Measurements from ENCODE around the gene RANGAP1. TPM values are rescaled to one million over a fixed set of nuclear protein-coding genes. Genes with fewer than 3 reads are reported as not detected.

The RANGAP1 gene
- total RNA-seq, 2 experiments from 2014 or later = 108 to 119 TPM

DNA sequence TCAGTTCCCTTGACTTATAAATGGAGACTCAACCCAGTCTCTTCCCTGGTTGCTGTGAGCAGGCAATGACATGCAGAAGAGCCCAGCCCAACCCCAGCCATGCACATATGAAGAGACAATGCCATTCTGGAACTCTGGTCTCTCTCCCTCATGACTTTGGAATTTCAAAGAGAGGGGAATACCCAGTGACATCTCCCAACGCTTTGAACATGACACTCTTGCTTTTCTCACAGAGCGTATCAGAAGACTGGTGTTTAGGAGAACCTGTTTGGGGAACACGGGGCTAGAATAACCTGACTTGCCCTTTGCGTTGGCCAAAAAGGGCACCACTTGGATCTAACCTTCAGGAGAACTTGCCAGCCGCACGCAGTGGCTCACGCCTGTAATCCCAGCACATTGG lies 12.9 kb downstream of the RANGAP1 start:
- H3K9me3 ChIP-seq (ENCODE audit: low read length) = no peaks in the 10 kb centered on the region
- H2AFZ ChIP-seq (ENCODE audit: low read length) = no peak overlapping the region
- no peaks in the 10 kb centered on the region; the same call in 1 of the 2 replicates for H3K79me2 ChIP-seq (ENCODE audit: insufficient read depth, low read depth, low read length)
- intact Hi-C loops (cut with micrococcal nuclease; ENCODE audit: unreplicated experiment) = no loop called here
- H3K4me1 ChIP-seq (ENCODE audit: insufficient read depth, low read length, poor library complexity, severe bottlenecking) = no peaks in the 10 kb centered on the region
- H3K9me2 ChIP-seq (ENCODE audit: insufficient read depth, low read length) = no peaks in the 10 kb centered on the region
- H4K20me1 ChIP-seq (ENCODE audit: insufficient read depth, low read length) = no peaks in the 10 kb centered on the region
- H3K4me2 ChIP-seq (ENCODE audit: low read length) = no peak overlapping the region
- no peak overlapping the region for H3K27ac ChIP-seq (ENCODE audit: low read depth, low read length, poor library complexity, severe bottlenecking)
- H3K4me3 ChIP-seq (ENCODE audit: low read depth, low read length, poor library complexity, severe bottlenecking) = no peak overlapping the region
- DNase-seq (ENCODE audit: low spot score) = no peak
- no TSS peak for BruUV-seq (replicated peaks)
- POLR2A ChIA-PET = no interaction called here
- CTCF ChIA-PET (ENCODE audit: unreplicated experiment) = no interaction called here
- peaks cover 96% of the 10 kb centered on the region for H3K36me3 ChIP-seq (ENCODE audit: insufficient read depth, low read length)
- TF ChIP-seq EZH2phosphoT487 (IDR thresholded peaks at IDR 0.05; ENCODE audit: borderline replicate concordance, low read depth, low read length) = no peak

DNA sequence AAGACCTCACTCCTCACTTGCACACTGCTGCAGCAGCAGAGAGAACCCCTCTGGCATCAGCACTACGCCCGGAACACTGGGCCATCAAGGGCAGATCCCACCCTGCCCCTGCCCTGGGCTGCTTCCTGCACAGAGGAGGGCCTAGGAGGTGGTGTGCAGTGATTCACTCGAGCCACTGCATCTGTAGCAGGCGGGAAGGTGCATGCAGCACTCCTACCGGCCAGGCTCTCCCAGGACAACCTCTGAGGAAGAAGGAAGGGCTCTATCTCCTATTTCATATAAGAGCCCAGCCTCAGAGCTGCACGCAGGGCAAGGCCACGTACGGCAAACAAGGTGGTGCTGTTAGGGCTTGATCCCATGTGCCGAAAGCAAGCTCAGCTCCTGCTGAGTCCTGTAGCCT lies 14.2 kb downstream of the RANGAP1 start:
- H3K9me3 ChIP-seq (ENCODE audit: low read length) = no peaks in the 10 kb centered on the region
- intact Hi-C loops (cut with micrococcal nuclease; ENCODE audit: unreplicated experiment) = no loop called here
- no peak overlapping the region for H3K27ac ChIP-seq (ENCODE audit: low read depth, low read length, poor library complexity, severe bottlenecking)
- ChIA-PET POLR2A (no interaction called here), CTCF (ENCODE audit: unreplicated experiment) (no interaction called here)
- no peaks in the 10 kb centered on the region; the same call in 1 of the 2 replicates for H3K79me2 ChIP-seq (ENCODE audit: insufficient read depth, low read depth, low read length)
- DNase-seq (ENCODE audit: low spot score) = no peak
- peaks cover 96% of the 10 kb centered on the region for H3K36me3 ChIP-seq (ENCODE audit: insufficient read depth, low read length)
- no peak for TF ChIP-seq CTCF (conservative IDR thresholded peaks at IDR 0.05; ENCODE audit: low read length)
- no peak for TF ChIP-seq EZH2phosphoT487 (IDR thresholded peaks at IDR 0.05; ENCODE audit: borderline replicate concordance, low read depth, low read length)
- H3K4me3 ChIP-seq (ENCODE audit: low read depth, low read length, poor library complexity, severe bottlenecking) = no peak overlapping the region
- no peaks in the 10 kb centered on the region for H4K20me1 ChIP-seq (ENCODE audit: insufficient read depth, low read length)
- no peaks in the 10 kb centered on the region for H3K4me1 ChIP-seq (ENCODE audit: insufficient read depth, low read length, poor library complexity, severe bottlenecking)
- no peak overlapping the region for H2AFZ ChIP-seq (ENCODE audit: low read length)
- no TSS peak for BruUV-seq (replicated peaks)
- no peaks in the 10 kb centered on the region for H3K9me2 ChIP-seq (ENCODE audit: insufficient read depth, low read length)
- no peak overlapping the region for H3K4me2 ChIP-seq (ENCODE audit: low read length)

DNA sequence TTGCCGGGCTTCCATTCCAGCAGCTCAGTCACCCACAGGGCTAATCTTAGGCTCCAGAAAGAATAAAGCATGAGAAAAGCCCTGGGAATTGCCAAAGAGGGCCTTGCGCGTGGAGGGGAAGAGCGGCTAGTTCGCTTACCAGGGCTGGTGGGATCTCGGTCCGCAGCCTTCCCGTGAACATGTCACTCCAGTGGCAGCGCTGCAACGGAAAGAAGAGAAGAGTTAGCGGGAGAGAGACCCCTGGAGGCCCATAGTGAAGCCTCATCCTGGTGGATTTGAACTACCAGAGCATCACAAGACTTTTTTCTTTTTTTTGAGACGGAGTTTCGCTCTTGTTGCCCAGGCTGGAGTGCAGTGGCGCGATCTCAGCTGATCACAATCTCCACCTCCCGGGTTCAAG lies 18.0 kb downstream of the RANGAP1 start:
- no peaks in the 10 kb centered on the region for H3K9me3 ChIP-seq (ENCODE audit: low read length)
- no peaks in the 10 kb centered on the region for H3K9me2 ChIP-seq (ENCODE audit: insufficient read depth, low read length)
- H2AFZ ChIP-seq (ENCODE audit: low read length) = no peak overlapping the region
- H3K79me2 ChIP-seq (ENCODE audit: insufficient read depth, low read depth, low read length) = no peaks in the 10 kb centered on the region
- POLR2A ChIA-PET = no interaction called here
- no peaks in the 10 kb centered on the region for H4K20me1 ChIP-seq (ENCODE audit: insufficient read depth, low read length)
- TF ChIP-seq CTCF (conservative IDR thresholded peaks at IDR 0.05; ENCODE audit: low read length) (no peak), EZH2phosphoT487 (IDR thresholded peaks at IDR 0.05; ENCODE audit: borderline replicate concordance, low read depth, low read length) (no peak)
- no peak overlapping the region for H3K4me2 ChIP-seq (ENCODE audit: low read length)
- intact Hi-C loops (cut with micrococcal nuclease; ENCODE audit: unreplicated experiment) = no loop called here
- no peaks in the 10 kb centered on the region for H3K4me1 ChIP-seq (ENCODE audit: insufficient read depth, low read length, poor library complexity, severe bottlenecking)
- H3K4me3 ChIP-seq (ENCODE audit: low read depth, low read length, poor library complexity, severe bottlenecking) = no peak overlapping the region
- CTCF ChIA-PET (ENCODE audit: unreplicated experiment) = no interaction called here
- BruUV-seq (replicated peaks) = no TSS peak
- no peak overlapping the region for H3K27ac ChIP-seq (ENCODE audit: low read depth, low read length, poor library complexity, severe bottlenecking)
- peaks cover 96% of the 10 kb centered on the region for H3K36me3 ChIP-seq (ENCODE audit: insufficient read depth, low read length)
- DNase-seq (ENCODE audit: low spot score) = no peak

Measured in OCI-LY7 (cell line).